HL-60/S4 (cell line): ENCODE data around the gene RXRB.
"Not testable (repeated sequence)": the region's sequence is repeated elsewhere in the genome, so short reads cannot be mapped to it uniquely, and the experiment has no call there.

ENCODE experiments used
- in situ Hi-C: fragments of 300-500 bp; cut with MboI; formaldehyde crosslinking; loops from 2 replicates; pipeline ENCODE4 v1.14.3; 2022; ENCODE audit warnings: low sequenced_read_pairs

The RXRB gene

DNA sequence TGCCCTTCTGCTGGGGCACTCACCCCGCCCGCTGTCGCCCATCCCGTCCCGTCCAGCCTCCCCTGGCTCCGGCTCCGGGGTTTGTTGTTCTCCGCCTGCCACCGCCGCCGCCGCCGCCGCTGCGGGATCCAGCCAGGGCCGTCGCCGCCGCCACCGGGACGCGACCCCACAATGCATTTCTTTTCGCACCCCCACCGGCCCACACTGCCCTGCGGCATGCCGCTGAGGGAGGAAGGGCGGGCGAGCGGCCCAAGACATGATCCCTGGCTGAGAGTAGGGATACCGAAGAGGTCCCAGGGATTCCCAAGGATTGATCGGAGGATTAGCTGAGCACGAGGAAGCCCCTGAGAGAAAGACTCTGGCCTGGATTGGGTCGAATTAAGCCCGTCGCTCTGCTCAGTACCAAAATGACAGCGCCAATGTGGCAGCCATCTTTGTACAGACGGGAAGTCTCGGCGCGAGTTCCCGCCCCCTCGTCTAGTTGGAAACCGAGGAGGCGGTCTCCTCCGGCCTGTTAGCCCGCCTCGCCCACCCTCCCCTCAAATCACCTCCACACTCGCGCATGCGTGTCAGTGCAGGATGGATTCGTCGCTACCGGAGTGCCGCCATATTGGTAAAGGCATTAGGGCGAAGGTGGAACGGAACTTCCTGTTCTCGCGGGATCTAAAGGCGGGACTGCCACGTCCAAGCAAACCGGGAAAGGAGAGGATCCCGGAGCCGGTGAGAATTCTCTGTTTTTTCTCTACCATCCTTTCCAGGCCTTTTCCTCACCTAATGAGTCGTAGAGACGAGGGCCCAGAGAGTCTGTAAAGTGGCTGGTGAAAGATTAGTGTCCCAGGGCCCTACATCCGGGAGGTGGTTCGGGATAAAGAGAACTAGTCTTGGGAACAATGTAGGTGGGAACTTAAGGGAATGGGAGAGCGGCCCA, at the start of gene RXRB, which contains the start of gene SLC39A7:
Gene RXRB (minus strand): TSS at position 447 of the 928 bp plus-strand sequence. CDS start 189 bp downstream, at position 258.
Gene SLC39A7 (plus strand): TSS at position 649 of the 928 bp plus-strand sequence. CDS start 379 bp downstream, outside the sequence.
- in situ Hi-C loops: no loop called here

- in situ Hi-C loops: loop anchor here (10.0 kb wide), 1 partner anchor 115 kb away; no protein-coding TSS in a partner anchor
Measured at GRCh38 chr6:33249732-33250630, 49.5 kb upstream of the RXRB start.

DNA sequence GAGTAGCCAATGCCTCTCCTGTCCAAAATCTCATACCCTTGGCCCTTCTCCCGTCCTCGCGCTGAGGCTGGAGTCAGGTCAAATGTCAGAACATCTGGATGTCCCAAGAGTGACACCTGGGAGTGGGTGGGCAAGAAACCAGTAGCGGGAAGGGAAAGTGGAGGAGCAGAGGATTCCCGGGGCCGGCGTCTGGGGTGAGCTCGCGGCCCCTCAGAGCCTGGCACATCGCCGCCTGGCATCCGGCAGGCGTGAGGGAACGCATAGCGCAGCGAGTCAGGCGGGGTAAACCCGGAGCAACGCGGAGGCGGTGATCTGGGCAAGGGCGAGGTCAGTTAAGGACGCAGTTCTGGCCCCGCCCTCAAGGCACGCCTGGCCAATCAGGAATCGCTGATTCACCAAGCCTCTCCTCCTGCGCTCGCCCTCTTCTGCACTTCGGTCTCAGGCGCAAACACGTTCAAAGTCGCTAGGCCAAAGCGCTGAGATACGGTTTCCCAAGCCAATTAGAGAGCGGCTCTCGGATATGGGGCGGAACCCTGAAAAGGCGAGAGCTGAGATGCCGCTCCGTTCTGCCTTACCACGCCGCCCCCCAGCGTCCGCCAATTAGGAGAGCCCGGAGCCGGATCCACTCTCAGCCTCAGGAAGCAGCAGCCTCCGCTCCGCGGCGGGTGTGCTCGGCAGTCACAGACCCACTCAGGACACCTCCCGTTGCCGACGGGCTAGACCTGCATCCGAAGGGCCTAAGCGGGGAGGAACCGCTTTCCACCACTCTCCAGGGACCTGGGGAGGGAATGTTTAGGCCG, 48.7 kb upstream of the RXRB start:
- in situ Hi-C loops: loop anchor here (10.0 kb wide), 1 partner anchor 114 kb away; no protein-coding TSS in a partner anchor

- in situ Hi-C loops: loop anchor here (10.0 kb wide), 1 partner anchor 114 kb away; no protein-coding TSS in a partner anchor
Measured at GRCh38 chr6:33248643-33248931, 48.1 kb upstream of the RXRB start.

DNA sequence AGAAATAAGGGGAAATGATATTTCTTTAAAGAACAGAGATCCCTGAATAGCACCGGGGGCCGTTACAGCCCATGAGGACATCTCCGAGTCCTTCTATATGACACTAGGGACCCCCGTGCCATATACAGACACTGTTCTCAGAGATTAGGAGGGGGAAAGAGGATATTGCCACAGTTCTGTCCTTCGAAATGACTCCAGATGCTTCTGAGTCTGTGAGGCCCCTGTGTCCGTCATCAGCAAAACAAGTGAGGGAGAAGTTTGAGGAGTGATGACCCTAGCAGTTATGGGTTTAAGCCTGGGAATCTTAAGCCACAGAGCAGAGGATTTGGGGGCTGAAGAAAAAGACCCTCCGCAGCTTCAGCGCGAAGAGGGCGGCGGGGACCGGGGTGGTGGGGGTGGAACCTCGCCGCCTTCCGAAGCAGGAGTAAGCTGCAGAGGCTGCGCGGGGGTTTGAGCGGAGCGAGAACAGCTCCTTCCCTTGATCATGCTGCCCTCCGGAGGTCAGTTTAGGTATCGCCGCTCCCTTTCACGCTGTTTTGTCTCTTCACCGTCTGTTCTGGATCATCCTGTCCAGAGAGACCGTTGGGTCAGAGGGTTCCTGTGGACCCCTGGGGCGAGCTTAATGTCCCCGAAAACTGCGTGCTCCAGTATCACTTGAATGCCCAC, 47.6 kb upstream of the RXRB start:
- in situ Hi-C loops: loop anchor here (10.0 kb wide), 1 partner anchor 113 kb away; no protein-coding TSS in a partner anchor

DNA sequence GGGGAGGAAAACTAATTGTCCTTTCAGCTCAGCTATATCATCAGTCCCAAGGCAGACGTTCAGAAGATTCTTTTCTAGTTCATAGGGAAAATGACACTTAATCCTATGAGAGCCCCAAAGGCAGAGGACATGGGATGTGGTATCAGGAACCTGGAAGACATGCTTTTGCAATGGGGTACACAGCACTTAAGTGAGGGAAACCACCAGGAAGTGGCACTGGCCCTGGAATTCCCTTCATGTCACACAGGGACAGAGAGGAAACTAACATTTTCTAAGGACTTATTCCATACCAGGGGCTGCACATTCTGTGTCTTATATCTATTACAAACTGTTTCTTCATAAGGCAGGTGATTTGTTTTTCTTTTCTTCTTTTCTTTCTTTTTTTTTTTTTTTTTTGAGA, 43.0 kb upstream of the RXRB start:
- in situ Hi-C loops: loop anchor here (10.0 kb wide), 1 partner anchor 109 kb away; no protein-coding TSS in a partner anchor

DNA sequence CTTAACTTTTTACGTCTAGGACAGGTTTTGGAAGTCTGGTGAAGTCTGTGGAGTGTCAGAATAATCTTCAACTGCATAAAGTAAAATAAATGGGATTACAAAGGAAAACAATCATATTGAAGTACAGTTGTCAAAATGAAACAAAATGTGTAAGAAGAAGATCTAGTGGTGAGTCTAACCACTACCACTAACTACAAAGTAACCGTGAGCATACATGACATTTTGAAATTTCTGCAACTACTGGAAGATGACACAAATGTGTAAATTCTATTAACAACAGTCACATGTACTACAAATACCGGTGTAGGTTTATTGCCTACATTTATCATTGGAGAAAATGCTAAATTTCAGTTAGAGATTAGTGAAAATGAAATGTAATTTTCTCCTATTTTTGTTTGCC, 41.5 kb upstream of the RXRB start:
- in situ Hi-C loops: loop anchor here (10.0 kb wide), 1 partner anchor 107 kb away; no protein-coding TSS in a partner anchor

DNA sequence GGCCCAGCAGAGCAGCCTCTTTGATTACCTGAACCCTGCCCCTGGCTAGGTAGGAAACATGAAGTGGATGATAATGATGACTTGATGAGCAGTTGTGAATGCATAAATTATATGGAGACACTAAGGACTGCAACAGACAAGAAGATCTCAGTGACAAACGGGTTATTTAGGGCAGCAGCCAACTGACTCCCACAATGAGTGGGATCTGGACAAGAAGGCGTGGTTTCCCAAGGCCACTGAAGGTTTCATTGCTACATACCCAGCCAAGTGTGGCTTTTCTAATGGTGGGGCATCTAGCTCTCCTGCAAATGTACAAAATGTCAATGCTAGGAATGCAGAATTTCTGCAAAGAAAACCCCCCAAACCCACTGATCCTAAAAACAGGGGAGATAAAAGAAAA, 37.3 kb upstream of the RXRB start:
- in situ Hi-C loops: no loop called here

GRCh38 chr6:33236852-33237251, 36.4 kb upstream of the RXRB start:
- in situ Hi-C loops: no loop called here

DNA sequence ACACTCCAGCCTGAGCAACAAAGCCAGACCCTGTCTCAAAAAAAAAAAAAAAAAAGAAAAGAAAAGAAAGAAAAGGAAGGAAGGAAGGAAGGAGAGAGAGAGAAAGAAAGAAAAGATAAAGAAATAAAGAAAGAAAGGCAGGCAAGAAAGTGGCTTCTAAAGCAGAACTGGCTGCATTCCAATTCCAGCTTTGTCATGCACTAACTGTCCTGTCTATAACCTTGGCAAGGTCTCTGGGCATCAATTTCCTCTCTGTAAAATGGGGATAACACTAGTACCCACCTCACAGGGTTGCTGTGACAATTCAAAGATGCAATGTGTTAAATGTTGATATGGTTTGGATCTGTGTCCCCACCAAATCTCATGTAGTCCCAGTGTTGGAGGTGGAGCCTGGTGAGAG, 35.9 kb upstream of the RXRB start:
- in situ Hi-C loops: no loop called here

DNA sequence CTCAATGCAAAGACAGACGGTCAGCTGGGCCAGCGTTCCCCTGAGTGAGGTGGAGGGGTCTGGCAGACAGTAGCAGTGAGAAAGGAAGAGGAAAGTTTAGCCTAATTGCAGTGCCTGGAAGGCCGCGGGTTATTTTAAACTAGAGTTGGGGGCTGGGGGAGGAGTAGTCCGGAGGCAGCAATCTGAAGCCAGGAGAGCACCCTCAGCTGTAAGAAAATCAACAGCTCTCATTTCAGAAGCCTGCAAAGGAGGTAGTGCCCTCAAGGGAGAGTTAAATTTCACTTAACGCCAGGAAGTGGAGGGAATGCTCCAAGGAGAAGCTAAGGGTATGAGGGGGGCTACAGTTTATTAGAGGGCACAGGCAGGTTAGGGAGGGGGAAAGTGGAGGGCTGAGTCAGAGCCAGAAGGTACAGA, 34.8 kb upstream of the RXRB start:
- in situ Hi-C loops: no loop called here

- in situ Hi-C loops: not testable (repeated sequence)
Measured at GRCh38 chr6:33226503-33227120, 26.1 kb upstream of the RXRB start.

DNA sequence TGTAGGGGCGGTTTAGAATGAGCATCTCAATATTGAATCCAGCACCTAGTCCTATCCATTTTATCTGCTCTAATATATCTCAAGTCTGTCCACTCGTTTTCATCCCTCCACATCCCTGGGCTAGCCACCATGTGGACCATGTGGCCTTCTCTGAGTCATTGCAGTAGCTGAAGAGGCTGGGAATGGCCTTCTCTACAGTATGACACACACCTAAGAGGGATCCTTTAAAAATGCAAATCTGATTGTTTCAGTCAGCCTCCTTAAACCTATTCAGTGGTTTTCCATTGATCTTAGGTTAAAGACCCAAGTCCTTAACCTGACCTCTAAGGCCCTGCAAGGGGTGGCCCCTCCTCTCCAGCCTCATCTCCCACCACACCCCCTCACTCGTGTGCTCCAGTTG, 17.2 kb upstream of the RXRB start:
- in situ Hi-C loops: no loop called here

- in situ Hi-C loops: no loop called here
Measured at GRCh38 chr6:33217246-33217645, 16.8 kb upstream of the RXRB start.

- in situ Hi-C loops: no loop called here
Measured at GRCh38 chr6:33216117-33216649, 15.7 kb upstream of the RXRB start.

GRCh38 chr6:33215271-33216116, 15.0 kb upstream of the RXRB start:
- in situ Hi-C loops: no loop called here

DNA sequence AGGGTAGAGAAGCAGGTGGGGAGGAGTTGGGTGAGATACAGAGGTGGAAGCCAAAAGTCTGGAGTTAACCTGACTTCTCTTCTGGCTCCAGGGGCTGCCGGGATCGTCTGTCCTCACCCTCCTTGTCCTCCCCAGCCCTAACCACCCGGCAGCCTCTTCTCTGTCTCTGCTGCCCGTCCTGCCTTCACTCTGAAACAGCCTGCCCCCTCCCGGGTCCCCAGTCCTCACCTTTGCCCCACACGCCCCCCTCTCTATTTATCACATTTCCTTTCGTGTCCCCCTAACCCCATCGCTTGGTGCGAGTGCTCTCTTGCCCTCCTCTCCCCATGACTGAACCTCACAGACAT, 13.5 kb upstream of the RXRB start:
- in situ Hi-C loops: no loop called here
